B cell (primary cell): Measurements from ENCODE around the gene CABCOCO1.

ENCODE experiments used
- EZH2 ChIP-seq: IDR thresholded peaks from 2 replicates; pipeline ENCODE4 v1.6.1; 2012; ENCODE audit warnings: borderline replicate concordance, low read depth, mild to moderate bottlenecking, moderate library complexity, low read length; ENCODE audit not compliant: insufficient read depth, poor library complexity, severe bottlenecking
- TF ChIP-seq, protein P1 (sequence below): fragments of 200-600 bp; IDR thresholded peaks from one replicate; pipeline ENCODE4 v1.8.0; 2022; ENCODE audit warnings: antibody characterized with exemption, mild to moderate bottlenecking

DNA sequence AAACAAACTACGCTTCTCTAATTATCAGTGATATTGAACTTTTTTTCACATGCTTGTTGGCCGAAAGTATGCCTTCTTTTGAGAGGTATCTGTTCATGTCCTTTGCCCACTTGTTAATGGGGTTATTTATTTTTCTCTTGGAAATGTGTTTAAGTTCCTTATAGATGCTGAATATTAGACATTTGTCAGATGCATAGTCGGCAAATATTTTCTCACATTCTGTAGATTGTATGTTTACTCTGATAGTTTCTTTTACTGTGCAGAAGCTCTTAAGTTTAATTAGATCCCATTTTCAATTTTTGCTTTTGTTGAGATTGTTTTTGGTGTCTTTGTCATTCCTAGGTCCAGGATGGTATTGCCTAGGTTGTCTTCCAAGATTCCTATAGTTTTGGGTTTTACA lies 73.2 kb downstream of the CABCOCO1 start:
- TF ChIP-seq, protein P1, sequence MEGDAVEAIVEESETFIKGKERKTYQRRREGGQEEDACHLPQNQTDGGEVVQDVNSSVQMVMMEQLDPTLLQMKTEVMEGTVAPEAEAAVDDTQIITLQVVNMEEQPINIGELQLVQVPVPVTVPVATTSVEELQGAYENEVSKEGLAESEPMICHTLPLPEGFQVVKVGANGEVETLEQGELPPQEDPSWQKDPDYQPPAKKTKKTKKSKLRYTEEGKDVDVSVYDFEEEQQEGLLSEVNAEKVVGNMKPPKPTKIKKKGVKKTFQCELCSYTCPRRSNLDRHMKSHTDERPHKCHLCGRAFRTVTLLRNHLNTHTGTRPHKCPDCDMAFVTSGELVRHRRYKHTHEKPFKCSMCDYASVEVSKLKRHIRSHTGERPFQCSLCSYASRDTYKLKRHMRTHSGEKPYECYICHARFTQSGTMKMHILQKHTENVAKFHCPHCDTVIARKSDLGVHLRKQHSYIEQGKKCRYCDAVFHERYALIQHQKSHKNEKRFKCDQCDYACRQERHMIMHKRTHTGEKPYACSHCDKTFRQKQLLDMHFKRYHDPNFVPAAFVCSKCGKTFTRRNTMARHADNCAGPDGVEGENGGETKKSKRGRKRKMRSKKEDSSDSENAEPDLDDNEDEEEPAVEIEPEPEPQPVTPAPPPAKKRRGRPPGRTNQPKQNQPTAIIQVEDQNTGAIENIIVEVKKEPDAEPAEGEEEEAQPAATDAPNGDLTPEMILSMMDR, result no peak
- no peak for TF ChIP-seq EZH2
